ENCODE data around the gene EXOC7. TPM values are rescaled to one million over a fixed set of nuclear protein-coding genes. Genes with fewer than 3 reads are reported as not detected.

Gene EXOC7
- total RNA-seq, 3 donors from 2014 or later (not counting 1 experiment from before 2014, with no cell fraction given) = 130 to 149 (median 142) TPM

DNA sequence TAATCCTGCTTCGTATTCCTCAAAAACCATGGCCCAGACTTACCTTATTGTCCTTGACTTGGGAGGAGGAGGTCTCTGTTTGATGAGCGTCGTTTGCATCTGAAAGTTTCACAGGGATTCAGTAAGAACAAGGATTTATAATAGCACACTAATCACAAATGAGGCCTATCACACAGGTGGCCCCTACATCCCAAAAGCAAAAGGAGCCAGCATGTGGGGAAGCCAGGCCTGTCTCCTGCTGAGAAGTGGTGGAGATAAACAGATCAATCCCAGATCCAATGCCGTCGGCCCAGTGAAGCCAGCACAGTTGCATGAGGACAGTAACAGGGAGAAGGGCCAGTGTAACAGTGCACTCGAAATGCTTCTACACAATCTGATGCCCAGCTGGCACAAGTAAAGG, 63.2 kb downstream of the EXOC7 start:
- Mint-ChIP-seq H3K4me1 (no peaks in the 10 kb centered on the region), H3K9me3 (no peaks in the 10 kb centered on the region), H3K36me3 (peaks cover 31% of the 10 kb centered on the region), H3K27ac (no peak overlapping the region), H3K4me3 (no peak overlapping the region), H3K27me3 (ENCODE audit: low read depth in 2 of 2) (no peaks in the 10 kb centered on the region)
- Histone ChIP-seq H3K27ac (ENCODE audit: low read length) (no peak overlapping the region), H3K4me3 (ENCODE audit: low read length) (no peak overlapping the region), H3K36me3 (ENCODE audit: control insufficient read depth, insufficient read depth, low read length) (peaks cover 70% of the 10 kb centered on the region), H3K9me3 (ENCODE audit: control insufficient read depth, insufficient read depth, low read length) (no peaks in the 10 kb centered on the region), H3K4me1 (ENCODE audit: control insufficient read depth, insufficient read depth, low read length) (no peaks in the 10 kb centered on the region), H3K27me3 (ENCODE audit: control insufficient read depth, insufficient read depth, low read length) (no peaks in the 10 kb centered on the region)
- no peak for ATAC-seq
- DNase-seq = no peak
- WGBS (ENCODE audit: insufficient coverage) = 94% methylated on average over 3 of the region's 6 CpGs
- TF ChIP-seq, protein P1, sequence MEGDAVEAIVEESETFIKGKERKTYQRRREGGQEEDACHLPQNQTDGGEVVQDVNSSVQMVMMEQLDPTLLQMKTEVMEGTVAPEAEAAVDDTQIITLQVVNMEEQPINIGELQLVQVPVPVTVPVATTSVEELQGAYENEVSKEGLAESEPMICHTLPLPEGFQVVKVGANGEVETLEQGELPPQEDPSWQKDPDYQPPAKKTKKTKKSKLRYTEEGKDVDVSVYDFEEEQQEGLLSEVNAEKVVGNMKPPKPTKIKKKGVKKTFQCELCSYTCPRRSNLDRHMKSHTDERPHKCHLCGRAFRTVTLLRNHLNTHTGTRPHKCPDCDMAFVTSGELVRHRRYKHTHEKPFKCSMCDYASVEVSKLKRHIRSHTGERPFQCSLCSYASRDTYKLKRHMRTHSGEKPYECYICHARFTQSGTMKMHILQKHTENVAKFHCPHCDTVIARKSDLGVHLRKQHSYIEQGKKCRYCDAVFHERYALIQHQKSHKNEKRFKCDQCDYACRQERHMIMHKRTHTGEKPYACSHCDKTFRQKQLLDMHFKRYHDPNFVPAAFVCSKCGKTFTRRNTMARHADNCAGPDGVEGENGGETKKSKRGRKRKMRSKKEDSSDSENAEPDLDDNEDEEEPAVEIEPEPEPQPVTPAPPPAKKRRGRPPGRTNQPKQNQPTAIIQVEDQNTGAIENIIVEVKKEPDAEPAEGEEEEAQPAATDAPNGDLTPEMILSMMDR (IDR thresholded peaks at IDR 0.05) = no peak
- intact Hi-C loops (cut with micrococcal nuclease) = no loop called here

DNA sequence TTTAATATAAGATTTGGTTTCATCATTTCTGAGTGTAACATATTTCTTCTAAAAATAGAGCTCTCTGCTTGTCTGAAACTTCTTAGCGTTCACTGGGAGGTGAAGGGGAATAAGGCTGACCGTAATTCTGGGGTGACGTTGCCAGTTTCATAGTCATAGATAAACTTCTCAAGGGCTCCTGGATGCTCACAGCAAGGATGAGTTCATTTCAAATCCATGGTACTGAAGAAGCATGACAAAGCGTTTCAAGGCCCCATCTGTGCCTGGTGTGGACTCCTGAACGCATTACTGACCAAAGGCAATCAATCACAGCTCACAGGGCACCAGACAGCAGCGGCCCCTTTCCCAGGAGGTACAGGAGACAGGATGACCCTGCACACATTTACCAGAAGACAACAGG, 64.5 kb downstream of the EXOC7 start:
- TF ChIP-seq, protein P1 (IDR thresholded peaks at IDR 0.05) = no peak
- WGBS (ENCODE audit: insufficient coverage) = 90% methylated on average over 6 of the region's 6 CpGs
- Mint-ChIP-seq H3K27ac (no peak overlapping the region), H3K27me3 (ENCODE audit: low read depth in 2 of 2) (no peaks in the 10 kb centered on the region), H3K4me1 (no peaks in the 10 kb centered on the region), H3K9me3 (no peaks in the 10 kb centered on the region), H3K4me3 (no peak overlapping the region), H3K36me3 (peaks cover 28% of the 10 kb centered on the region)
- intact Hi-C loops (cut with micrococcal nuclease) = no loop called here
- H3K9me3 ChIP-seq (ENCODE audit: control insufficient read depth, insufficient read depth, low read length) = no peaks in the 10 kb centered on the region
- no peak for DNase-seq
- no peak for ATAC-seq
- no peak overlapping the region for H3K4me3 ChIP-seq (ENCODE audit: low read length)
- no peak overlapping the region for H3K27ac ChIP-seq (ENCODE audit: low read length)
- H3K36me3 ChIP-seq (ENCODE audit: control insufficient read depth, insufficient read depth, low read length) = peaks cover 58% of the 10 kb centered on the region
- no peaks in the 10 kb centered on the region for H3K27me3 ChIP-seq (ENCODE audit: control insufficient read depth, insufficient read depth, low read length)
- no peaks in the 10 kb centered on the region for H3K4me1 ChIP-seq (ENCODE audit: control insufficient read depth, insufficient read depth, low read length)

DNA sequence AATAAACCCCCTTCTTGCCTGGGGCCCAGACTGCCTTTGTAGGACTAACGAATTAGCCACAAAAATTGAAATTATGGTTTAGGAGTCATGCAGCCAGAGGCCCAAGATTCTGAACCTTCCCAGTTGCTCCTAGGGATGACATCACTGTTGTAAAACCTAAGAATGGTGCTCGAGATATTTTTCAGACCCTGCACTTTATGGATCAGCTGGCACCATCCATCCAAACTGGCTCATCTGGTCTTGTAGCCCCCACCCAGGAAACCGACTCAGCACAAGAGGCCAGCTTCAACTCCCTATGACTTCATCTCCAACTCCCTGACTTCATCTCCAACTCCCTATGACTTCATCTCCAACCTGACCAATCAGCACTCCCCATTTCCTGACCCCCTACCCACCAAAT, 65.5 kb downstream of the EXOC7 start:
- H3K4me1 Mint-ChIP-seq = no peaks in the 10 kb centered on the region
- H3K27me3 Mint-ChIP-seq (ENCODE audit: low read depth in 2 of 2) = no peaks in the 10 kb centered on the region
- Histone ChIP-seq H3K27me3 (ENCODE audit: control insufficient read depth, insufficient read depth, low read length) (no peaks in the 10 kb centered on the region), H3K36me3 (ENCODE audit: control insufficient read depth, insufficient read depth, low read length) (peaks cover 48% of the 10 kb centered on the region), H3K9me3 (ENCODE audit: control insufficient read depth, insufficient read depth, low read length) (no peaks in the 10 kb centered on the region), H3K4me1 (ENCODE audit: control insufficient read depth, insufficient read depth, low read length) (no peaks in the 10 kb centered on the region), H3K27ac (ENCODE audit: low read length) (no peak overlapping the region), H3K4me3 (ENCODE audit: low read length) (no peak overlapping the region)
- WGBS (ENCODE audit: insufficient coverage) = 94% methylated on average over 3 of the region's 3 CpGs
- no peak for DNase-seq
- intact Hi-C loops (cut with micrococcal nuclease) = no loop called here
- H3K36me3 Mint-ChIP-seq = peaks cover 21% of the 10 kb centered on the region
- TF ChIP-seq, protein P1 (IDR thresholded peaks at IDR 0.05) = no peak
- H3K9me3 Mint-ChIP-seq = no peaks in the 10 kb centered on the region
- H3K27ac Mint-ChIP-seq = peak overlapping the region; percentile 34 to 41
- H3K4me3 Mint-ChIP-seq = no peak overlapping the region
- ATAC-seq = no peak

DNA sequence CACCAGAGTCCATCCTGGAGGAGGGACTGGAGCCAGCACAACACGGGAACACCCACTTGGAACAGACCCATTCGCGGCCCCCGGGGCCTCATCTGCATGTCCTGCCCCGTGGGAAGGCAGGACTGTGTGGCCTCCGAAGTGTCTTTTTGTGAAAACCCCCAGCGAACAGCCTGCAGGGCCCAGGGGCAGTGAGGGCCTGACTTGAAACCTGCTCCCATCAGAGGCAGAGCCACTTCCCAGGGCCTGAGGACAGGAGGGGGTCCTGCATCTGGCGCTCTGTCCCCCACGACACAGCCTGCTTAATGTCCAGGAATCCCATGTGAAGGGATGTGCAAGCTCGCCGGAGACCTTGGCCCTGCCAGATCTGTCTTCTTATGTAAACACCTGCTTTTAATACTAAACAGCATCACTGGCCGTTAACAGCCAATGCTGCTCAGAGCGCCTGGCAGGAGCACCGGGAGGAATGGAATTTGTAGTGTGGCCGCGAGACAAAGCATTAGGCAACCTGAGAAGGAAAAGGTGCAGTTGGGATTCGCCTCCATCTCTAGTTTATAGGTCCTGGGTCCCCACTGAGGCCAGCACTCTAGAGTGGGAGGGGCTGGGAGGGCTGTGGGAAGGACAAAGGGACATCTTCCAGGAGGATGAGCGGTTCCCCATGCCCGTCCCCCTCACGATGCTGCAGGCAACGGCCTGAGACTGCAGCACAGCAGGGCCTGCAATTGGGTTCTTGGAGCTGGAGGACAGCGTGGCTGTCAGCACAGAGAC, 66.9 kb downstream of the EXOC7 start:
- no peak overlapping the region for H3K4me3 Mint-ChIP-seq
- intact Hi-C loops (cut with micrococcal nuclease) = no loop called here
- Histone ChIP-seq H3K4me1 (ENCODE audit: control insufficient read depth, insufficient read depth, low read length) (no peaks in the 10 kb centered on the region), H3K36me3 (ENCODE audit: control insufficient read depth, insufficient read depth, low read length) (peaks cover 35% of the 10 kb centered on the region), H3K9me3 (ENCODE audit: control insufficient read depth, insufficient read depth, low read length) (no peaks in the 10 kb centered on the region), H3K27ac (ENCODE audit: low read length) (no peak overlapping the region), H3K27me3 (ENCODE audit: control insufficient read depth, insufficient read depth, low read length) (no peaks in the 10 kb centered on the region), H3K4me3 (ENCODE audit: low read length) (no peak overlapping the region)
- H3K4me1 Mint-ChIP-seq = no peaks in the 10 kb centered on the region
- peaks cover 21% of the 10 kb centered on the region for H3K36me3 Mint-ChIP-seq
- DNase-seq (no peak), ATAC-seq (no peak)
- no peak overlapping the region for H3K27ac Mint-ChIP-seq
- TF ChIP-seq, protein P1 (IDR thresholded peaks at IDR 0.05) = no peak
- WGBS (ENCODE audit: insufficient coverage) = 96% methylated on average over 22 of the region's 22 CpGs
- no peaks in the 10 kb centered on the region for H3K27me3 Mint-ChIP-seq (ENCODE audit: low read depth in 2 of 2)
- H3K9me3 Mint-ChIP-seq = no peaks in the 10 kb centered on the region

Measured in natural killer cell (primary cell).